GM21515 (cell line): Measurements from ENCODE around the gene ALDH3A1.

Experiments used
- ATAC-seq: cut with Tn5 transposase; IDR thresholded peaks from one replicate; pipeline ENCODE4 v1.9.1; 2021; ENCODE audit not compliant: unreplicated experiment

Gene ALDH3A1

DNA sequence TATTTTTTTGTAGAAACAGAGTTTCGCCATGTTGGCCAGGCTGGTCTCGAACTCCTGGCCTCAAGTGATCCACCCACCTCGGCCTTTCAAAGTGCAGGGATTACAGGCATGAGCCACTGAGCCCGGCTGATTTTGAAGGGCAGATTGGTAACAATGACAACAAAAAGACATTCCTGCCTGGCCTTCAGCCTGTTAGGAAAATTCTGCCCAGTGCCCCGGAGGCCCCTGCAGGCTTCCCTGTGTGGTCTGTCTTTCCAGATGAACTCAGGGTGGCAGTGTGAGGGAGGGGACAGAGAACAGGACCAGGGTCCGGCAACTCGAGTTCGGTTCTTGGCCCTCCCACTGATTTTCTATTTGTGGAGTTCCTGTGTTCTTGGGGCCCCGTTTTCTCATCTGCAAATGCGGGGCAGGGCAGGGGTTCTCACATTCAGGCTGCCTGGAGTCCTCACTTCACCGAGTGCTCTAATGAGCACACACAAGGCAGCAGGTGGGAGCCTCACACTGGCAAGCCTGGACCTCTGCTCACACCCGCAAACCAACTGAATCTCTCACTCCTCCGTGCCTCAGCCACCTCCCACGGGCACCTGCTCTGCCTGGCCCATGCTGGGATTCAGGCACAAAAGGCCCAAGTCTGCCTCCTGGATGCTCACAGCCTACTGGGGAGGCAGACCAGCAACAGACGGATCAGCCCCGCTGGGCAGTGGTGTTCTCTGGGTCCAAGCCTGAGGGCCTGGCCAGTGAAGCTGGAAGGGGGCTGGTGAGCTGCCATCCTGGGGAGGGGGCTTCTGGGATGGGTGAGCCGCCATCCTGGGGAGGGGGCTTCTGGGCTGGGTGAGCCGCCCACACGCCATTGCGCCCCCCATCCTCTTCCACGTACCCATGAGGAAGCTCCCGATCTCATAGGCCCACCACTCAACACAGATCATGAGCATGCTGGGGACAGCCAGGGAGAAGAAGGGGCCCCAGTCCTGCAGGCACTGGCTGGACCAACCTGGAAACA lies 42.0 kb downstream of the ALDH3A1 start:
- no peak for ATAC-seq

DNA sequence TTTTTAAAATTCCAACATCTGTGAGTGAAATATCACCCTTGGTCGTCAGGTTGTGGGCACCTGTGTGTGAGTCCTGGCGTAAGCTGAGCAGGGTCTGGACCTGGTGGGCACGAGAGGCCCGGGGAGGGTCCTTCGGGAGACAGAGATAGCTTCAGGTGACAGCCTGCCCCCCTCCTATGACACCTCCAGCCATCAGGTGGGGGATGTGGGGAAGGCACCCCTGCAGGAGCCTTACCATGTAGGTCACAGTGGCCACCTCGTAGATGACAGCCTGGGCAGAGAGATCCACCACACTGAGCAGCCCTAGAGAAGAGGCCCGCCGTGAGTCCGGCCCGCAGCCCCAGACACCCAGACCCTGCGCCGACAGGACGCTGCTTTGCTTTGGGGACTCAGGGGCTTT lies 42.9 kb downstream of the ALDH3A1 start:
- ATAC-seq: no peak

DNA sequence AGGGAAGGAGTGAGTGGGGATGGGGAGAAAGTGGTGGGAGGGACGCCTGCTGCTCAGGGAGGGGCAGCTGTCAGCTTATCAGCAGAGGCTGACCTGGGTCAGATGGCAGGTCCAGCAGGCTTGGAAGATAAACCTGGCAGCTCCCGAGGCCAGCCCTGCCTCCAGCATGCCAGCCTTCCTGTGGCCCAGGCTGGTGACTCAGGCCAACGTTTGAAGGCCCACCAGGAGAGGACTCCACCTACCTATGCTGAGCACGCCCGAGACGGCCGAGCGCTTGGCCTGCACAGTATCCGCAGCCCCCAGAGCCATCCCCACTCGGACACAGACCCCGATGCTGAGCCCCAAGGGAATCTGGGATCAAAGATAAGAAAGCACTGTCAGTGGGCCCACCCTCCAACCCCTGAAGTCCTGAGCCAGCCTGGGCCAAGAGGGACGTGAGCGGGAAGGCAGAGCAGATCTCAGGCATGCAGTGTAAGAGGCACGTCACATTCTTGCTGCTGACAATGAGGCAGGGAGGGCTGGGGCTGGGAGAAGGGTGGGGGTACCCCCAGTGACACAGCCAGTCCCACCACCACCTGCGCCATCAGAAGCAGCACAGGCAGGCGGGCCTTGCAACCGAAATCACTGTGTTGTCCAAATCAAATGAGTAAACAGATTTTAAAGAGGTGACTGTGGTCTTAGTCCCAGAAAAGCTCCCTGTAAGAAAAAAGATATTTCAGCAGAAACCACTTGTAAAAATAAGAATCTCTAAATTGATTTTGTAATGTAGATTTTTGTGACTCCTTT lies 44.1 kb downstream of the ALDH3A1 start:
- ATAC-seq: no peak

DNA sequence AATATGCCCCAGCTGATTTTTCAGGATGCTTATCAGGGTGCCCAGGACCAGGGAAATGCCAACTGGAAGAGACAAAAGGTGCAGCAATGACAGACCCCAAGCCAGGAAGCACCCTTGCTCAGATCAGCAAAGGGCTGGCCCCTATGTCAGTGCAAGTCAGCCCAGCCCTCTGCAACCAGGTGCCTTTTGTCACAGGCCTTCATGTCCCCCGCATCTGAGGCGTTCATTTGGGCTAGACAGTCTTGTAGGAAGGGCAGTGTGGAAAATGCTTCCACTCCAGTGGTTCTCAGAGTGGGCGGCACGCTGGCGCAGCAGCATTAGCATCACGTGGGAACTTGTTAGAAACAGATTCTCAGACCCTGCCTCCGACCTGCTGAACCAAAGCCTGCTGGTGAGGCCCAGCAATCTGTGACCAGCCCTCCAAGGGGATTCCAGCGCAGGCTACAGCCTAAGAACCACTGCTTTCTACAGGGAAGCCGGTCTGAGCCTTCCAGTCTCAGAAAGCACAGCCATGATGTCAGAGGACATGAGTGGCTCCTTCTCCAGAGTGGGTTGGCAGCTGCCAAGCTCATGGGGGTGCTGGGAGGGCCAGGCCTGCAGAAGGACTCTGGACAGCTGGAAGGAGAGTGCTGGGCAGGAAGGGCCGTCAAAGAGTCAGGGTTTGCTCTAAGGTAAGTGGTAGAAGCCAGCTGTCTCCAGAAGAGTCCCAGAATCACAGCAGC lies 44.8 kb downstream of the ALDH3A1 start:
- no peak for ATAC-seq

DNA sequence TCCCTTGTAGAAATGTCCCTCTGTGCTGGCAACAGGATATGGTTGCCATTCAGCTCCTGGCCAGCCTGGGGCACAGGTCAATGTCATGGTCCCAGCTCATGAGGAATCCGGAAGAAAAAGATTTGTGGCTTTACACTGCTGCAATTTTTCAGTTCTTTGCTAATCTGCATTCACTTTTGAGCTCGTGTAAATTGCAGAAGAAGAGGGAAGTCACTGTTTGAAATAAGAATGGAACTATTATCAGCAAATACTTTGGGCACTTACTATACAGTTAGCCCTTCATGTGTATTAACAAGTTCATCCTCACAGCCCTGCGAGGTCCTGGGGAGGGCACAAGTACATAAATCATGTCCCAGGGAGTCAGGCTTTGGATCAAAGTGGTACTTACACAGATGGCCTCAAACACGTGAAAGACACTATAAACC lies 45.9 kb downstream of the ALDH3A1 start:
- no peak for ATAC-seq
